ENCODE results near the gene PLD1. TPM values are rescaled to one million over a fixed set of nuclear protein-coding genes. Genes with fewer than 3 reads are reported as not detected.
"Not testable (repeated sequence)": the region's sequence is repeated elsewhere in the genome, so short reads cannot be mapped to it uniquely, and the experiment has no call there.

Gene PLD1
- total RNA-seq, 1 donor from 2014 or later = 1.0 TPM

GRCh38 chr3:171821778-171822358, 11.6 kb upstream of the PLD1 start:
- Mint-ChIP-seq H3K27me3 (ENCODE audit: low read depth) (peaks cover 26% of the 10 kb centered on the region), H3K27ac (no peak overlapping the region), H3K4me1 (ENCODE audit: low read depth) (peaks cover 12% of the 10 kb centered on the region), H3K4me3 (ENCODE audit: low read depth) (no peak overlapping the region), H3K36me3 (ENCODE audit: low read depth) (no peaks in the 10 kb centered on the region), H3K9me3 (no peaks in the 10 kb centered on the region)
- intact Hi-C loops (cut with micrococcal nuclease) = no loop called here
- DNase-seq (ENCODE audit: low spot score) = no peak

- no peaks in the 10 kb centered on the region for H3K36me3 Mint-ChIP-seq (ENCODE audit: low read depth)
- H3K4me1 Mint-ChIP-seq (ENCODE audit: low read depth) = peaks cover 13% of the 10 kb centered on the region
- intact Hi-C loops (cut with micrococcal nuclease) = no loop called here
- H3K9me3 Mint-ChIP-seq = no peaks in the 10 kb centered on the region
- H3K27me3 Mint-ChIP-seq (ENCODE audit: low read depth) = peaks cover 22% of the 10 kb centered on the region
- no peak overlapping the region for H3K27ac Mint-ChIP-seq
- no peak overlapping the region for H3K4me3 Mint-ChIP-seq (ENCODE audit: low read depth)
- DNase-seq (ENCODE audit: low spot score) = no peak
These were observed 10.8 kb upstream of the PLD1 start for GRCh38 chr3:171821044-171821443.

- Mint-ChIP-seq H3K4me3 (ENCODE audit: low read depth) (no peak overlapping the region), H3K27ac (no peak overlapping the region), H3K9me3 (no peaks in the 10 kb centered on the region), H3K4me1 (ENCODE audit: low read depth) (peaks cover 29% of the 10 kb centered on the region), H3K36me3 (ENCODE audit: low read depth) (no peaks in the 10 kb centered on the region), H3K27me3 (ENCODE audit: low read depth) (peaks cover 9% of the 10 kb centered on the region)
- intact Hi-C loops (cut with micrococcal nuclease) = loop anchor here (10.0 kb wide), 2 partner anchors 158 to 698 kb away; no protein-coding TSS in a partner anchor
- DNase-seq (ENCODE audit: low spot score) = no peak
These were observed 7.0 kb upstream of the PLD1 start for GRCh38 chr3:171817074-171817800.

GRCh38 chr3:171815973-171816595, 5.8 kb upstream of the PLD1 start:
- H3K4me3 Mint-ChIP-seq (ENCODE audit: low read depth) = no peak overlapping the region
- H3K36me3 Mint-ChIP-seq (ENCODE audit: low read depth) = no peaks in the 10 kb centered on the region
- H3K27ac Mint-ChIP-seq = no peak overlapping the region
- intact Hi-C loops (cut with micrococcal nuclease) = loop anchor here (10.0 kb wide), 2 partner anchors 159 to 699 kb away; no protein-coding TSS in a partner anchor
- no peak for DNase-seq (ENCODE audit: low spot score)
- H3K4me1 Mint-ChIP-seq (ENCODE audit: low read depth) = peaks cover 27% of the 10 kb centered on the region
- no peaks in the 10 kb centered on the region for H3K9me3 Mint-ChIP-seq
- peaks cover 14% of the 10 kb centered on the region for H3K27me3 Mint-ChIP-seq (ENCODE audit: low read depth)

- H3K4me3 Mint-ChIP-seq (ENCODE audit: low read depth); DNase-seq (ENCODE audit: low spot score); H3K9me3 Mint-ChIP-seq; H3K36me3 Mint-ChIP-seq (ENCODE audit: low read depth); H3K27ac Mint-ChIP-seq: not testable (repeated sequence)
- Mint-ChIP-seq H3K4me1 (ENCODE audit: low read depth) (peaks cover 32% of the 10 kb centered on the region), H3K27me3 (ENCODE audit: low read depth) (peaks cover 16% of the 10 kb centered on the region)
- intact Hi-C loops (cut with micrococcal nuclease) = loop anchor here (1.0 to 10.0 kb wide), 7 partner anchors 32 to 700 kb away; partner anchors contain the start of gene FNDC3B
These were observed 4.4 kb upstream of the PLD1 start for GRCh38 chr3:171814662-171815061.

GRCh38 chr3:171813897-171814460, 3.7 kb upstream of the PLD1 start:
- no peak overlapping the region for H3K4me3 Mint-ChIP-seq (ENCODE audit: low read depth)
- H3K27me3 Mint-ChIP-seq (ENCODE audit: low read depth) = peaks cover 20% of the 10 kb centered on the region
- intact Hi-C loops (cut with micrococcal nuclease) = loop anchor here (1.0 to 10.0 kb wide), 7 partner anchors 32 to 701 kb away; partner anchors contain the start of gene FNDC3B
- peaks cover 39% of the 10 kb centered on the region for H3K4me1 Mint-ChIP-seq (ENCODE audit: low read depth)
- peak overlapping the region; percentile 64 for H3K27ac Mint-ChIP-seq
- H3K9me3 Mint-ChIP-seq = no peaks in the 10 kb centered on the region
- no peak for DNase-seq (ENCODE audit: low spot score)
- no peaks in the 10 kb centered on the region for H3K36me3 Mint-ChIP-seq (ENCODE audit: low read depth)

- no peaks in the 10 kb centered on the region for H3K9me3 Mint-ChIP-seq
- H3K4me1 Mint-ChIP-seq (ENCODE audit: low read depth) = peaks cover 39% of the 10 kb centered on the region
- intact Hi-C loops (cut with micrococcal nuclease) = loop anchor here (5.0 to 10.0 kb wide), 5 partner anchors 64 to 701 kb away; partner anchors contain the start of gene FNDC3B
- H3K27me3 Mint-ChIP-seq (ENCODE audit: low read depth) = peaks cover 20% of the 10 kb centered on the region
- no peak overlapping the region for H3K4me3 Mint-ChIP-seq (ENCODE audit: low read depth)
- H3K36me3 Mint-ChIP-seq (ENCODE audit: low read depth) = no peaks in the 10 kb centered on the region
- DNase-seq (ENCODE audit: low spot score) = no peak
- peak overlapping the region; percentile 64 for H3K27ac Mint-ChIP-seq
These were observed 3.1 kb upstream of the PLD1 start for GRCh38 chr3:171813278-171813896.

- H3K4me3 Mint-ChIP-seq (ENCODE audit: low read depth) = no peak overlapping the region
- DNase-seq (ENCODE audit: low spot score) = no peak
- intact Hi-C loops (cut with micrococcal nuclease) = loop anchor here (5.0 to 10.0 kb wide), 5 partner anchors 64 to 702 kb away; partner anchors contain the start of gene FNDC3B
- H3K27me3 Mint-ChIP-seq (ENCODE audit: low read depth) = peaks cover 21% of the 10 kb centered on the region
- H3K27ac Mint-ChIP-seq = no peak overlapping the region
- peaks cover 39% of the 10 kb centered on the region for H3K4me1 Mint-ChIP-seq (ENCODE audit: low read depth)
- H3K36me3 Mint-ChIP-seq (ENCODE audit: low read depth) = no peaks in the 10 kb centered on the region
- H3K9me3 Mint-ChIP-seq = no peaks in the 10 kb centered on the region
These were observed 2.5 kb upstream of the PLD1 start for GRCh38 chr3:171812811-171813210.

- no peaks in the 10 kb centered on the region for H3K9me3 Mint-ChIP-seq
- H3K27me3 Mint-ChIP-seq (ENCODE audit: low read depth) = peaks cover 24% of the 10 kb centered on the region
- H3K27ac Mint-ChIP-seq = no peak overlapping the region
- H3K4me1 Mint-ChIP-seq (ENCODE audit: low read depth) = peaks cover 39% of the 10 kb centered on the region
- H3K36me3 Mint-ChIP-seq (ENCODE audit: low read depth) = no peaks in the 10 kb centered on the region
- H3K4me3 Mint-ChIP-seq (ENCODE audit: low read depth) = no peak overlapping the region
- DNase-seq (ENCODE audit: low spot score) = no peak
- intact Hi-C loops (cut with micrococcal nuclease) = loop anchor here (5.0 to 10.0 kb wide), 5 partner anchors 65 to 703 kb away; partner anchors contain the start of gene FNDC3B
These were observed 1.6 kb upstream of the PLD1 start for GRCh38 chr3:171811913-171812335.

GRCh38 chr3:171811295-171811912, 1.1 kb upstream of the PLD1 start:
- intact Hi-C loops (cut with micrococcal nuclease) = loop anchor here (5.0 to 10.0 kb wide), 5 partner anchors 66 to 703 kb away; partner anchors contain the start of gene FNDC3B
- H3K36me3 Mint-ChIP-seq (ENCODE audit: low read depth) = no peaks in the 10 kb centered on the region
- H3K27ac Mint-ChIP-seq = no peak overlapping the region
- H3K9me3 Mint-ChIP-seq = no peaks in the 10 kb centered on the region
- peak overlapping the region; percentile 46 for H3K4me3 Mint-ChIP-seq (ENCODE audit: low read depth)
- H3K27me3 Mint-ChIP-seq (ENCODE audit: low read depth) = peaks cover 24% of the 10 kb centered on the region
- DNase-seq (ENCODE audit: low spot score) = no peak
- H3K4me1 Mint-ChIP-seq (ENCODE audit: low read depth) = peaks cover 43% of the 10 kb centered on the region

- Mint-ChIP-seq H3K27ac (no peak overlapping the region), H3K27me3 (ENCODE audit: low read depth) (peaks cover 24% of the 10 kb centered on the region), H3K4me3 (ENCODE audit: low read depth) (peak overlapping the region; percentile 72), H3K9me3 (no peaks in the 10 kb centered on the region), H3K36me3 (ENCODE audit: low read depth) (no peaks in the 10 kb centered on the region), H3K4me1 (ENCODE audit: low read depth) (peaks cover 43% of the 10 kb centered on the region)
- intact Hi-C loops (cut with micrococcal nuclease) = loop anchor here (5.0 to 10.0 kb wide), 5 partner anchors 67 to 704 kb away; partner anchors contain the start of gene FNDC3B
- no peak for DNase-seq (ENCODE audit: low spot score)
These were observed 479 bp upstream of the PLD1 start for GRCh38 chr3:171810629-171811294.

All from activated T-helper 2 cell treated with anti-CD3 and anti-CD28 coated beads, Interferon-gamma antibody, Interleukin-2, Interleukin-4, amounts not matched to agents 10 μg/mL and 5 μg/mL and 100 μg/mL, durations not matched to agents 14 hours and 24 hours and 36 hours (primary cell).